GM06990 (cell line): Measurements from ENCODE around the gene ZDHHC20.

Experiments used
- DNase-seq: peaks from one replicate; pipeline ENCODE4 v3.0.0-alpha.2; 2011; ENCODE audit not compliant: insufficient read length; ENCODE audit errors: extremely low read depth
- H3K27me3 ChIP-seq: replicated peaks from 2 replicates; pipeline ENCODE4 v1.6.0; 2011; ENCODE audit warnings: low read length; ENCODE audit not compliant: control insufficient read depth, insufficient read depth
- H3K36me3 ChIP-seq: 2 replicates; pipeline ENCODE4 v1.5.1; 2011; ENCODE audit warnings: low read length; ENCODE audit not compliant: control insufficient read depth, insufficient read depth
- H3K4me3 ChIP-seq: replicated peaks from 2 replicates; pipeline ENCODE4 v1.5.1; 2011; ENCODE audit warnings: low read depth, mild to moderate bottlenecking, control low read depth, low read length
- TF ChIP-seq, protein P1 (sequence below): IDR thresholded peaks from 2 replicates; pipeline ENCODE4 v1.5.1; 2011; ENCODE audit warnings: low read length, control low read depth, mild to moderate bottlenecking, inconsistent platforms; ENCODE audit not compliant: insufficient read depth, poor library complexity, severe bottlenecking

ZDHHC20 gene

DNA sequence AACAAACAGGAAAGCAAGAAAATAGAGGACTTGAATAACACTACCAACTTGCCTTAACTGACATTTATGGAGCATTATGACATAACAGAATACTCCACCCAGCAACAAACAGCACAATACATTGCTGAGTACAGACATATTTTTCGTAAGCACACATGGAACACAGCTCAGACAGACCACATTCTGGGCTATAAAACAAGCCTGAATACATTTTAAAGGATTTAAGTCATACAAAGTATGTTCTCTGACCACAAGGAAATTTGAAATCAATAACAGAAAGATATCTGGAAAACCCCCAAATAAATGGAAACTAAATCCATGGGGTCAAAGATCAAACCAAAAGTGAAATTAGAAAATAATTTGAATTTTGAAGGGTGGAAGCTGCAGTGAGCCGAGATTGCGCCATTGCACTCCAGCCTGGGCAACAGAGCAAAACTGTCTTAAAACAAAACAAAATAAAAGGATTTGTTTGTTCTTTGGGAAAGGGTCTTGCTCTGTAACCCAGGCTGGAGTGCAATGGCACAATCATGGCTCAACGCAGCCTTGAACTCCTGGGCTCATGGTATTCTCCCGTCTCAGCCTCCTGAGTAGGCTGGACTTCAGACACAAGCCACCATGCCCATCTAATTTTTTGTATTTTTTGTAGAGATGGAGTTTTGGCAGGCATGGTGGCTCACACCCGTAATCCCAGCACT lies 5.6 kb downstream of the ZDHHC20 start:
- no peaks in the 10 kb centered on the region; the same call in 1 of the 2 replicates for H3K36me3 ChIP-seq
- no peaks in the 10 kb centered on the region for H3K27me3 ChIP-seq
- DNase-seq, result no peak
- no peak overlapping the region for H3K4me3 ChIP-seq
- TF ChIP-seq, protein P1, sequence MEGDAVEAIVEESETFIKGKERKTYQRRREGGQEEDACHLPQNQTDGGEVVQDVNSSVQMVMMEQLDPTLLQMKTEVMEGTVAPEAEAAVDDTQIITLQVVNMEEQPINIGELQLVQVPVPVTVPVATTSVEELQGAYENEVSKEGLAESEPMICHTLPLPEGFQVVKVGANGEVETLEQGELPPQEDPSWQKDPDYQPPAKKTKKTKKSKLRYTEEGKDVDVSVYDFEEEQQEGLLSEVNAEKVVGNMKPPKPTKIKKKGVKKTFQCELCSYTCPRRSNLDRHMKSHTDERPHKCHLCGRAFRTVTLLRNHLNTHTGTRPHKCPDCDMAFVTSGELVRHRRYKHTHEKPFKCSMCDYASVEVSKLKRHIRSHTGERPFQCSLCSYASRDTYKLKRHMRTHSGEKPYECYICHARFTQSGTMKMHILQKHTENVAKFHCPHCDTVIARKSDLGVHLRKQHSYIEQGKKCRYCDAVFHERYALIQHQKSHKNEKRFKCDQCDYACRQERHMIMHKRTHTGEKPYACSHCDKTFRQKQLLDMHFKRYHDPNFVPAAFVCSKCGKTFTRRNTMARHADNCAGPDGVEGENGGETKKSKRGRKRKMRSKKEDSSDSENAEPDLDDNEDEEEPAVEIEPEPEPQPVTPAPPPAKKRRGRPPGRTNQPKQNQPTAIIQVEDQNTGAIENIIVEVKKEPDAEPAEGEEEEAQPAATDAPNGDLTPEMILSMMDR, result no peak

DNA sequence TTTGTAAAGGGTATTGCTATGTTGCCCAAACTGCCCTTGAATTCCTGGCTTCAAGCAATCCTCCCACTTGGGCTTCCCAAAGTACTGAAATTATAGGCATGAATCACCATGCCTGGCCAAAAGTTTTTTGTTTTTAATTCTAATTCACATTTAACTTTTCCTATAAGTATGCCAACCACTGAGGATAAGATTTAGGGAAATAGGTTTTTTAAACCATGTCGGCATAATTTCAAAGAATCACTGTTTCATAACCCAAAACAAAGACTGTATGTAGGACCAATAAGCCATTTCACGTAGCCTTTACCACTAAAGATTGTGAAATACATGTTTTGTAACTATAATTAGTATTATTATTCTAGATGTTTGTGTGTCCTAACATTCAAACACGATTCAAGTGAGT lies 8.2 kb downstream of the ZDHHC20 start:
- DNase-seq, result no peak
- no peaks in the 10 kb centered on the region; the same call in 1 of the 2 replicates for H3K36me3 ChIP-seq
- TF ChIP-seq, protein P1, result no peak
- no peaks in the 10 kb centered on the region for H3K27me3 ChIP-seq
- no peak overlapping the region for H3K4me3 ChIP-seq

DNA sequence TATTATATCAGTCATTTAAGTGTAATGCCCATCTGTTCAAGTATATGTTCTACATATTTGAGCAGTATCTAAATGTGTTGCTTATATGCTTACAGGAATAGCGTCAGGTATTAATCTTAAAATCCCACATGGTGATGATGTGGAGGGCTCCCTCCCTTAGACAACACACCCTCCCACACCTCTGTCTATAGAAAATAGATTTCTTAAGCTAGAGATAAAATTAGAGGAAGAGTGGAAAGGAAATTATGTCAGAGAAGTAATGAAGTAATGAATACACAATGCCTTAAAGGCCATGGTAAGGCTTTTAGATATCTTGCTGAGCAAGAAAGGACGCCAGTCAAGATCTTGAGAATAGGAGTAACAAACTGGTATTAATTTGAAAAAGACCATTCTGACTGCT lies 12.4 kb downstream of the ZDHHC20 start:
- Histone ChIP-seq H3K4me3 (no peak overlapping the region), H3K36me3 (no peaks in the 10 kb centered on the region; the same call in 1 of the 2 replicates), H3K27me3 (no peaks in the 10 kb centered on the region)
- DNase-seq, result no peak
- TF ChIP-seq, protein P1, result no peak

DNA sequence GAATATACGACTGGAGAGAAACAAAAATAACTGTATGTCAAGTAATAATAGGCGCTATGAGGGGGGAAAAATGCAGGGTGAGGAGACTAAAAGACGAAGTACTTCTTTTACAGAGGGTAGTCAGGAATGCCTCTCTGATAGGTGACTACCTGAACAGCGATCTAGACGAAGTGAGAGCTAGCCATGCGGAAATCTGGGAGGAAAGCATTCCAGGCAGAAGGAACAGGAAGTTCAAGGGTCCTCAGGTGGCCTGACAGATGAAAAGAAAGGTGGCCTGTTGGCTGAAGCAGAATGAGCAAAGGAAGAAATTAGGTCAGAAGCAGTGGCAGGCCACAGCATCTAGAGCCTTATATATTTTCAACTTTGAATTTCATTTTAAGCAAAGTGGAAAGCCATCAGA lies 13.3 kb downstream of the ZDHHC20 start:
- Histone ChIP-seq H3K4me3 (no peak overlapping the region), H3K27me3 (no peaks in the 10 kb centered on the region), H3K36me3 (no peaks in the 10 kb centered on the region; the same call in 1 of the 2 replicates)
- TF ChIP-seq, protein P1, result no peak
- no peak for DNase-seq

DNA sequence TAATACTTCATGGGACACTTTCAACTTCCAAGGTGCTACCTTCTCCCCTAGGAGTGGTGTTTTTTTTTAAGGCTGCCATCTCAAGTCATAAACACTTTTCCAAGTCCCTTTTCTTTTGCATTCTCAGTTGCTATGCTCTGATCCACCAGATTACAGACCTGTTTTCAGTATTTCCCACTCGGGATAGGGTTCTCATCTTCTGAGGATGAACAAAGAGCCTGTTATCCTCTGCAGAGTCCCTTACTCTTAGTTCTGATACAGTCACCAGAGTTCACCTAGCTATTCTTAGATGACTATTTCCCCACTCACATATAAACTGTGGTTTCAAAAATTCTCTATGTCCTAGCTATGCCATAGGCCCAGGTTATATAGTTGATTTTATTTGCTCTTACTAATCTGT lies 15.9 kb downstream of the ZDHHC20 start:
- Histone ChIP-seq H3K27me3 (no peaks in the 10 kb centered on the region), H3K4me3 (no peak overlapping the region), H3K36me3 (no peaks in the 10 kb centered on the region)
- TF ChIP-seq, protein P1, result no peak
- no peak for DNase-seq
